ENCODE measurements around the gene SCARB1. TPM values are rescaled to one million over a fixed set of nuclear protein-coding genes. Genes with fewer than 3 reads are reported as not detected.
A peak's percentile ranks its signal among the peaks of the same experiment; 100 is the strongest.

The SCARB1 gene
- total RNA-seq, 1 donor from 2014 or later = 11.9 TPM

DNA sequence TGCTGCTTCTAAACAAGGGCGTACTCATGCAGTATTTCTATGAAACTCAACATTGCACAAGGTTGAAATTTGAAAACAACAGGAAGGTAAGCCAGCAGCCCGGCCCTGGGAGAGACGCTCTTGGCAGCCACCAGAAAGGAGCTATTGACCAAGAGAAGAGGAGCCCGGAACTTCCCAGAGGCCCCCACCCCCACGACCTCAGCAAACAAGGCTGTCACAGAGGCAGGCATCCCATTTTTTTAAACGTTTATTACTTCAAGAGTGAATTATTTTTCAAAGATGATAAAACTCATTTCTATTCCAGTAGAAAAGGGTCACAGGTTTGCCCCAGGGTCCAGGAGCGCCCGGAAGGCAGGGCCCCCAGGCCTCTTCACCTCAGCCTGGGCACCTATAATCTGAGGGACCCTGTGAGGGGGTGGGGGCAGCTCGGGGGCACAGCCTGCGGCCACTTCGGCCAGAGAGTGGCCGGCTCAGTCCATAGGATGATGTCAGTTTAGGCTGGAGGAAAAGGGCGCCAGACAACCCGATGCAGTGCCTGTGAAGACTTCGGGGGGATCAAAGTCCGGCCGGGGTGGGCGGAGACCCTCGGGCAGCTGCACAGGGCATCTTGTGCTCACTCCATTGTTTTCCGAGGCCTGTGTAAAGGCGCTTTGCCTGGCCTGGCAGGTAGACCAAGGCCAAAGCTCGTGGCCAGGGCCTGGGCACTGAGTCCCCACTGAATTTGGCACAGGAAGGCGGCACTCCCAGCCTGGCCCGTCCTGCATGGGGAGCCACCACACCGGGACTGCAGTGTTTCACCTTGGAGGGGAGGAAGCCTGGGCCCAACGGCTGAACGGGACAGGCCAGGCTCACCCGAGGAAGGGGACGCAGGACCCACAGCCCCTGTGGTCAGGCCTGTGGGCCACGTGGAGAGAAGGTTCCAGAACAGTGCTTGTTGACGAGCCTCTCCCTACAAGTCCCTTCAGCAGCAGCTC, 86.0 kb downstream of the SCARB1 start:
- peak in 1 of 2 donors; percentile 42 for DNase-seq (ENCODE audit: low read depth in 2 of 2)

DNA sequence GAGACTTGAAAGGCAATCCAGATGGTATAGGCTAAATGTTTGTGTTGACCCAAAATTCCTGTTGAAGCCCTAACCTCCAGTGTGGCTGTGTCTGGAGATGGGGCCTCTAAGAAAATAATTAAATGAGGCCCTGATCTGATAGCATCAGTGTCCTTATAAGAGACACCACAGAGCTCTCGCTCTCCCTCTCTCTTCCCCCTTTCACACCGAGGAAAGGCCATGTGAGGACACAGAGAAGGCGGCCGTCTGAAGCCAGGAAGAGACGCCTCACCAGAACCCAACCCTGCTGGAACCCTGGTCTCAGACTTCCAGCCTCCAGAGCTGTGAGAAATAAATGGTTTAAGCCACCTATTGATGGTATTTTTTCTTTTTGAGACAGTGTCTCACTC, 87.5 kb downstream of the SCARB1 start:
- DNase-seq (ENCODE audit: low read depth in 2 of 2) = no peak

DNA sequence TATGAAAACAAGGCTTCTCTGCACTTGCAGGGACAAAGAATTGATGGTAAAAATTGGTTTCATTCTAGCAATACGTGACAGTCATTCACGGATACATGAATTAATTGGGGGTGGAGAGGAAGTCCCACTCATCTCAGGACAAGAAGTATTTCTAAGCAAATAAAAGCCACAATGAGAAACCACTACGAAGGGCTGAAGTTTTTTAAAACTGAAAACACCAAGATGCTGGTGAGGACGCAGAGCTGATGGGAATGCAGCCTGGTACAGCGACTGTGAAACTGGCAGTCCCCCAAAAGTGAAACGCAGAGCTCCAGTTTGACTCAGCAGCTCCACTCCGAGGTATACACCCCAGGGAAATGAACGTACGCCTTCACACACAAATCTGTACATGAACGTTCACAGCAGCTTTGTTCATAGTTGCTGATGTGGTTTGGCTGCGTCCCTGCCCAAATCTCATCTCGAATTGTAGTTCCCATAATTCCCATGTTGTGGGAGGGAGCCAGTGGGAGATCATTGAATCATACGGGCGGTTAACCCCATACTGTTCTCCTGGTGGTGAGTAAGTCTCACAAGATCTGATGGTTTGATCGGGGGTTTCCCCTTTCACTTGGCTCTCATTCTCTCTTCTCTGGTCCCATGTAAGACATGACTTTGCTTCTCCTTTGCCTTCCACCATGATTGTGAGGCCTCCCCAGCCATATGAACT, 89.0 kb downstream of the SCARB1 start:
- DNase-seq (ENCODE audit: low read depth in 2 of 2) = peak in 1 of 2 donors; percentile 84

DNA sequence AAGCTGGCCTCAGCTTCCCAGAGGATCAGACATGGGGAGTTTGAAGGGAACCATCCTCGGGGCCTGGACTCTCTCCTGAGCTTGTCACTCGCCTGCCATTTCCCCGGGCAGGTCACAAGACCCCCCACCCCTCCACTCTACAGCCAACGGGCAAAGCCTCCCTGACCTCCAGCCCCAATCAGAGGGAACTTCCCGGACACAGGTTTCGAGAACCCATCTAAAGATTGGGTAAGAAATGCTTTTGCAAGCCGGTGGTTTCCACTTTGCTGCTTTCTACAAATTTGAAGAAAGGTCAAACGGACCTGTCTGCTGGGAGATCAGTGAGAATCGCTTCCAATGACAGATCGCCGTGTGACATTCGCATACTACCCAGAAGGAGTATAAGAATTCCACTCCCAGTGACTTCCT, 89.6 kb downstream of the SCARB1 start:
- DNase-seq (ENCODE audit: low read depth in 2 of 2) = no peak

DNA sequence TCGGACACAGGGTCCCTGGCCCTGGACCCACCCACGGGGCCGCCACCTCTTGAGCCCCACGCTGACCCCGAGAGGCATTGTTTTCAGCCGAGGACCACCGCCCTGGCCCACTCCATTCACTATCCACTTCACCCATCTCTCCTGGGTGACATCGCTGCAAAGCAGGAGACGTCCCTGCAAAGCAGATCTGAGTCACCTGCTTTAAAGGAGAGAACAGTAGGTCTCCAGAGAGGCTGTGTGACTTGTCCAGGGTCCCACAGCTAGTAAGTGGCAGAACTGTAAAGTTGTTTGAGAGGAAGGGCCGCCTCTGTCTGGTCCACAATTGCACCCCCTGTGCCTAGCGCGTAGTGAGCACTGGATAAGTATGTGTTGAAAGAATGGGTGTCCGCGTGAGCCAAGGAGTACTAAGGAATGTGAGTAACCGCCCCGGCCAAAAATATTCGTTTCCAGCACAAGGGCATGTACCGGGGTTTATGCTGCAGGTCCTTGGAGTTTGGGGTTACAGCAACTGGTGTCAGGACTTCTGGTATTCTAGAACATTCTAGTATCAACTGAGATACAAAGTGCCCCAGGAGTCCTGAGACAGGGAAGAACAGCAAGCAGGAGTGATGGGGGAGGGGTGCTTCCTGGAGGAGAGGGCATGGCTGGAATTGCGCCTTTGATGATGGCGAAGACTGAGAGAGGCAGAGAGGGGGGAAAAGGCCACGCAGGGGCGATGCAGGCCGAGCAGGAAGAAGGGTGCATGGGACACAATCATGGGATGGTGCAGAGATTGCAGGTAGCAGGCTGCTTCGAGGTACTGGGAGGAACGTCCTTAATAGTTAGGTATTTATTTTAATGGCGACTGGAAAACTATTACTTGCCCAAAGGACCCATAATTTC, 91.1 kb downstream of the SCARB1 start:
- no peak for DNase-seq (ENCODE audit: low read depth in 2 of 2)

DNA sequence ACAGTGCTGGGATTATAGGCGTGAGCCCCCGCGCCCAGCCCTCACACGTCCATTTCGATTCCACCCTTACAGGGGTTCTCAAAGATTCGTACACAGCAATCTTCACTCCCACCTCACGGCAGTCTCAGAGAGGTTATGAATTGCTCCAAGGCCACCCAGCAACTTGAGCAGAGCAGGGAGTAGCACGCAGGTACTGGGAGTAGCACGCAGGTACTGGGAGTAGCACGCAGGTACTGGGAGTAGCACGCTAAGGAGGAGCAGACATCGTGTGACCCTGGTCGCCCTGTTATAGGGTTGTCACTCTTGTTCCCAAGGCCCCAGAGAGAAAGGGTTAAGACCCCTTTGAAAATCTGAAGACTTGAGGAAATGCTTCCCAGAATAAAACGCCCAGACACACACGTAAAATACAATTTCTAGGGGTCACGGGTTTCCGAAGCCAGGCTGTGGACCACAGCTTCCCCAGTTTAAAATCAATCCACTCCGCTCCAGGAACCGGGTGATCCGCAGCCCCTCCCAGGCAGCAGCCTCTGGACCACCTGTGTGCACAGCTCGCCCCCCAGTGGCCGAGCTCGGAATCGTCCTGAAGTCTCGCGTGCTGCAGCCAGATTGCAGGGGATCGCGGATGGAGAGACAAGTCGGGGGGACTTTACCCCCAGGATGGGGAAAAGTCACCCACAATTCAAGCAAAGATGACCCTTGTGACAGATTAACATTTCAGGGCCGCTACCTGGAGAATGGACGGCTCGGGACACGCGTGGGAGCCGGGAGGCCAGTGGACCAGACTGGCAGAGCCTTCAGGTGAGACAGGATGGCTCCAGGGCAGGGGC, 92.0 kb downstream of the SCARB1 start:
- DNase-seq (ENCODE audit: low read depth in 2 of 2) = peak; percentile 74 to 78

DNA sequence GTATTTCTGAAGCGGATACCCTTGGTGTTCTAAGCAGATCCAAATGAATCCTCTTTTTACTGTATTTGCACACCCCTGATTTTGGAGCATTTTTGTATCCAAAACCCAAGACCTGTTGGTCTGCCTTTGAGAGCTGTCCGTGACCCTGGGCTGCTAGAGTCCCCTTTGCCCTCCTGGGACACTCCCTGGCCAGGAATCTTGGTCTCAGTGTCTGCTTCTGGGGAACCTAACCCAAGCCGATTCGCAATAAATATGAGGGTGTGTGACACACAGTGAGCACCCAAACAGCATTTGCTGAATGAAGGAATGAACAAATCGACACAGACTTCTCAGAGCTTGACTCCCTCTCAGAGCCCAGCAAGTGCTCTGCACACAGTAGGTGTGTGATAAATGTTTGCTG, 92.9 kb downstream of the SCARB1 start:
- no peak for DNase-seq (ENCODE audit: low read depth in 2 of 2)

DNA sequence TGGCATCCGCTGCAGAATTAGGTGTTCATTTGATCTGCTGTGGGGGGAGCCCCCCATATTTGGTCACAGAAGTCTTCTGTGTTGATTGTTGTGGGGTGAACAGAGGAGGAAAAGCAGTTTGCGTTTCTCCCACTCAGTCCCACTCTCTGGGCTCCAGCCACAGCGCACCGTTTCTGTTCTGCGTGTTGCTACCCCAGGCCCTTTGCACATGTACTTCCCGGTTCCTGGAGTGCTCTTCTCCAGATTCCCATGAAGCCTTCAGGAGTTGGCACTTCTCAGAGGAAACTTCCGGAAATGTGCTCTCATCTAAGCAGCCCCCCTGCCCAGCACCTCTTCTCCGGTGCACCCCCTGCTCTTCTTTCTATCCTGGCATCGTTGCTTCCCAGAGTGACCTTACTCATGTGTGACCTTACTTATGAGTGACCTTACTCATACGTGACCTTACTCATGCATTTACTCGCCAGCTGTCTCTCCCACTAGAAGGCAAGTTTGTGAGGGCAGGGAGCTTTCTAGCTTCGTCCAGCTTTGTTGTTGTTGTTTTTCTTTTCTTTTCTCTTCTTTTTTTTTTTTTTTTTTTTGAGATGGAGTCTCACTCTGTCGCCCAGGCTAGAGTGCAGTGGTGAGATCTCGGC, 93.7 kb downstream of the SCARB1 start:
- DNase-seq (ENCODE audit: low read depth in 2 of 2) = no peak

DNA sequence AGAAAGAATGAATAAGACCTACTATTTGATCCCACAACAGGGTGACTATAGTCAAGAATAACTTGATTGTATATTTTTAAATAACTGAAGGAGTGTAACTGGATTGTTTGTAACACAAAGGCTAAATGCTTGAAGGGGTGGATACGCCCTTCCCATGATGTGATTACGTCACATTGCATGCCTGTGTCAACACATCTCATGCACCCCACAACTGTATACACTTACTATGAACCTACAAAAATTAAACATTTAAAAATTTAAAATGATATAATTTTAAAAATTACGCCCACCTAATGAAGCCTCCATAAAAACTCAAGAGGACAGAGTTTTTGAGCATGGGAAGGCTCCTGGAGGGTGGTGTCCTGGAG, 94.5 kb downstream of the SCARB1 start:
- DNase-seq (ENCODE audit: low read depth in 2 of 2) = no peak

DNA sequence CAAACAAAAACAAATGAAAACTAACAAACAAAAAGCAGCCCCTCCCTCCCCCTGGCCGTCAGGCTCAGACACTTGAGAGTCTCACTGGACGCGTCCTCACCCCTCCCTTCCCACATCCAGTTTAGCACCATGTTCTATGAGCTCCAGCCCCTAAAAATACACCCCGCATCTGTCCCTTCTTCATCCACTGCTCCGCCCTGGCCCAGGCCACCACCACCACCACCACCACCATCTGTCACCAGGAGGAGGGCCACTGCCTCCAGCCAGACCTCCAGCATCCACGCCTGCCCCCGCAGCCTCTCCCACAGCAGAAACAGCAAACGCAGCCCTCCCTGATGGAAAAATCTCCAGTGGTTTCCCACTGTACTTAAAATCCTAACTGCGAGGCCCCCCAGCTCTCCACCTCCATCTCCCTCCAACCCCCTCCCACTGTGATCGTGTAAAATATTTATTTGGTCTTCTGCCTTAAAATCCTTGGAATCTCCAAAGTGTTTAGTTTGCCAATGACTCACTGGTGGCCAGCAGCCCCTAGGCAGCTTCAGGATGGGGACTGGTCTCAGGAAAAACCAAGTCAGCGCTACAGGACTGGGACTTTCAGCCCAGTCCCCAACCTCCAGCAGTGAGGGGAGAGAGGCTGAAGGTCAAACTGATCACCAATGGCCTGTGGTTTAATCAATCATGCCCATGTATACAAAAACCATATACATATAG, 95.1 kb downstream of the SCARB1 start:
- no peak for DNase-seq (ENCODE audit: low read depth in 2 of 2)

DNA sequence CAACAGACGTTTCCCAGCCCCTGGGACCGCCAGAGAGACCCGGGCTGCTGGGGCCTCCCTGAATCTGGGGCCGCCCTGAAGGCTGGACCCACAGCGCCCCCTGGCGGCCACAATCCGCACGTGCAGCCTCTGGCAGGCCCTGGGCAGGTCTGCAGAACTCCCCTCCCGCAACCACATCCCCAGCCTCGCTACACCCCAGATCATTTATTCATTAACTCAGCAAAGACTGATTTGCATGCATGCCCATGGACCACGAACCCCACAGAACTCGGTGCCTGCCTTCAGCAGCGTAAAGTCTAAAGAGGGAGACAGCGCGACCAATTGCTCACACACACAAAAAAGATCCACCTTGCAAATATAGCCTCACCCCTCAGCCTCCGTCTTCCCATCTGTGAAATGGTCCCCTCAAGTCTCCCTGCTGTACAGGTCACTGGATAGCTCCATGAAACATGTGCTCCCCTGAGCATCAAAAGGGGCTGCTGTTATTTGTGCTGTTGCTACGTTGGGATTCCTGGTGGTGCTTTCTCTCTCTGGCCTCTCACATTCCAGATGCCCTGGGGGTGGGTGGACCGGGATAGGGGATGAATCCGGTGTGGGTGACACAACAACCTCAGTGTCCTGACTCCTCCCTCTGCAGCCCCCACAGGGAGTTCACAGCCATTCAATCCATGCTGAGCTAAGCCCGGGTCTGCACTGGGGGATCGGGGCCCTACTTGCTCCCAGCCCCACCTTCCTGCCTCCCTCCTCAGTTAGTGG, 96.4 kb downstream of the SCARB1 start:
- DNase-seq (ENCODE audit: low read depth in 2 of 2) = peak; percentile 60 to 73

DNA sequence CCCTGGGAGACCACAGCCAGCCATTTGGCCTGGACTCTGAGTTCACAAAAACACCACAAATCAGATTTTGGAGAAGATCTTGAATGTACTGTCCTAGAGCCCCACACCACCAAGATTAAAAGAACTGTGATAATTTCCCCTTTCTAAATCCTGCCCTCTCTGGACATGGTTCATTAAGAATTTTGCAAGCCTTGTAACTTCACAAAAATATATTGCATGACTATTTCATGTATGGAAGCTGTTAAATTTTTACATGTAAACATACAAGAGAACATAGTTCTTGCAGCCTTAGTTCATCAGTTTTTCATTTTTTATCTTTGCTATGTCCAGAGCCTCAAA, 97.0 kb downstream of the SCARB1 start:
- no peak for DNase-seq (ENCODE audit: low read depth in 2 of 2)

DNA sequence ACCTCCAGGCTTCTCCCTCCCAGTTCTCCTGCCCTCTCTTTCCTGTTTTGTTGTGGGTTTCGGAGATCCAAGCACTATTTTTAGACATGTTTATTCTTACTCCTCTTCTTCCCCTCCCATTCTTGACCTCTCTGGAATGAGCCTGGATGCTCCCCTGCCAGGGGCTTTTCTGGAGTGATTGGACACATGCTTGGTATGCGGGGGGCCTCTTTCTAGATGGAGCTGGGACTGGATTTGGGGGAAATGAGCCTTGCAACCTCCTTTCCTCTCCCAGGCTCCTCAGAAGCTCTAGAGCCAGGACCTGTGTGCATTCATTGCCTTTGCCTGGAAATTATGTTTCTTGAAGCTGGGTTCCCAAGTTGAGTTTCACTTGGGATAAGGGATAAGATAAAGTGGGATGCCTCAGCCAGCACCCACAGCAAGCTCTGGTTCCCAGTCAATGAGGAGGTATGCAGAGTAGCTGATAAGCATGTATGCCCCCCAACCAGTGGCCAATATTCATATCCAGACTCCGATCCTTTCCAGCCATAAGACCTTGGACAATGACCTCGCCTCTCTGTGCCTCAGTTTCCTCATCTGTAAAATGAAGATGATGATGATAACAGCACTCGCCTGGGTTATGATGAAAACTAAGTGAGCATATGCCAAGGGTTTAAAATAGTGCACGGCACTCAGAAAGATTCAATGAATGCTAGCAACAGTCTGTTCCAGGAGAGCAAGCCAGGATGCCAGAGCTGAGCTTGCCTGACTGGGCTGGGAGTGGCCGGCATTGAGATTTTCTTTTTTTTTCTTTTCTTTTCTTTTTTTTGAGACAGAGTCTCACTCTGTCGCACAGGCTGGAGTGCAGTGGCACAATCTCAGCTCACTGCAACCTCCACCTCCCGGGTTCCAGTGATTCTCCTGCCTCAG, 97.8 kb downstream of the SCARB1 start:
- DNase-seq (ENCODE audit: low read depth in 2 of 2) = no peak

DNA sequence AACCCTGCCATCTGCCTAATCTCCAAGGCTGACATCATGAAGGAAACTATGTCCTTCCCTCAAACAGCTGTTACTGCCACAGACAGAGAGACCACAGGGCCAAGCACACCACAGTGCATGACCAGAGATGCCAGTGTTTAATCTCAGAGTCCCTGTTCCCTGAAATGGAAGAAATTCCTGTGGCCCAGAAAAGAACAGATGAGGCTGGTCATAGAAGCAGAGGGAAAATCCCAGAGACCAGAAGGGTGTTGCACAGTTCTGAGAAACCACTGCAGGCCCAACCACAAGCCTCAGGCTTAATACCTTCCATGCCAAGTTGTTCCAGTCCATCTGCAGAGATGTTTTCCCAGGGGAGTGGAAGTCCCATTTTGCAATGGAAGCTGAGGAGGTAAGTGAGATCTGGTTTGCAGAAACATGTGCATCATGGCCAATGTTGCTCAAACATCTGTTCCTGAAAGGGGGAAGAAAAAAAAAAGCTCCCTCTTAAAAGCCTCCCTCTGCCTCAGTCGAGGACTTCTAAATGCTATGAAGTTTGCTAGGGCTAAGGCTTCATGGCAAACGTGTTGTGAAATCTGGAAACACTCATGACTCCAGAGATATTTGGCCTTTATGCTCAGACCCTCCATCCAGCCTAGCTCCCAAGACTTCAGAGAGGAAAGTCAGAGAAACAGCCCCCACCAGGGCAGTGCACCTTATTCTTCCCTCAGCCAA, 98.6 kb downstream of the SCARB1 start:
- DNase-seq (ENCODE audit: low read depth in 2 of 2) = no peak

DNA sequence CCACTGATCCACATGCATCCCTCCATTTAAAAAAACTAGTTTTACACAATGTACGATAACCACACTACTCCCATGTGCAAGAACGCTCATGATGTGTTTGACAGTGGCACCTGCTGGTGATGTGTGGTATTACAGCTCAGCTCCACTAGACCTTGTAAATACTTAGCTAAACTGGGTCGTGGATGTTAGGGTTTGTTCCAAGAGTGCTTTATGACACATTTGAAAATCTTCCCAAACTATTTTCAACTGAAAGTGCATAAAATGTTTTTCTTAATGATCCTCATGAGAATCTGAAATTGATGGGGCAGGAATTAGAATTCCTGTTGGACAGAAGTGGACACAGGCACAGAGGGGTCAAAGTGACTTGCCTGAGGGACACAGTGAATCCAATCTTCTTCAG, 99.2 kb downstream of the SCARB1 start:
- DNase-seq (ENCODE audit: low read depth in 2 of 2) = peak; percentile 63 to 82

DNA sequence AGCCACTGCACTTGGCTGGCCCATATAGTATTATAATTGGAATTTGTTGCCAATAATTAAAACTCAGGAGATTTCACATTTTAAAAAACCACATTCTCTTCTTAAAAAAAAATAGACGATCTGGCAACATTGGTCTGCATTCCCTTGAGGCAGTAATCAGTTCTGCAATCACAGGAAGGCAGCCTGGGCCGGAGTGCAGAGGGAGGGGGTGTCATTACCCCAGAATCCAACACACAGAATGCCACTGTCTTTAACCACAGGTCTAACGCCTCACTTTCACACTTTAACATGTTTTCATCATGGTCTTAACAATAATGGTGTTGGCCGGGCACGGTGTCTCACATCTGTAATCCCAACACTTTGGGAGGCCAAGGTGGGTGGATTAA, 100.1 kb downstream of the SCARB1 start:
- no peak for DNase-seq (ENCODE audit: low read depth in 2 of 2)

DNA sequence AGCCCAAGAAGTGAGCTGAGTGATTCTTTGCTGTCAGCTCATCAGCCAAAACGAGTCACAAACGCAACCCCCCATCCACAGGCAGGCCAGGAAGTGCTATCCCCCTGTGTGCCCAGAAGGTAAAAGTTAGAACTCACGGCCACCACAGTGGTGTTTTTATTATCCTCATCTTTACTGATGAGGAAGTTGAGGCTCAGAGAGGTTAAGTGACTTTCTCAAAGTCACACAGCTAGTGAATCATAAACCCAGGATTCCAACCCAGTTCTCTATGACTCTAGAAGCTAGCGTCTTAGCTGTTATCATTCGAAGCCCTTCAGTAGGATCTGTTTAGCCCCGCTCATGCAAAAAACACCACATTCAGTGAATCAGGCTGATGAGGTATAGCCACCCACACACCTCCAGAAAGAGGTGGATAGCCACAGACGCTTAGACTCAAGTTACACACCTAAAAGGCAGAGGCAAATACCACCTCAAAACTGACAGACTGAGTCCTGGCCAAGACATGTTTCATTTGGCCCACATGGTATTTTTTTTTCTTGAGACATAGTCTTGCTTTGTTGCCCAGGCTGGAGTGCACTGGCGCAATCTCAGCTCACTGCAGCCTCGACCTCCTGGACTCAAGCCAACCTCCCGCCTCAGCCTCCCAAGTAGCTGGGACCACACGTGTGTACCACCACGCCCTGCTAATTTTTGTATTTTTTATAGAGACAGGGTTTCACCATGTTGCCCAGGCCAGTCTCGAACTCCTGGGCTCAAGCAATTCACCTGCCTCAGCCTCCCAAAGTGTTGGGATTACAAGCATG, 100.7 kb downstream of the SCARB1 start:
- no peak for DNase-seq (ENCODE audit: low read depth in 2 of 2)

All from lung microvascular endothelial cell (primary cell).